ENCODE measurements around the gene PRPF6. TPM values are rescaled to one million over a fixed set of nuclear protein-coding genes. Genes with fewer than 3 reads are reported as not detected.

The PRPF6 gene
- total RNA-seq, 1 experiment from 2014 or later: 103 TPM

DNA sequence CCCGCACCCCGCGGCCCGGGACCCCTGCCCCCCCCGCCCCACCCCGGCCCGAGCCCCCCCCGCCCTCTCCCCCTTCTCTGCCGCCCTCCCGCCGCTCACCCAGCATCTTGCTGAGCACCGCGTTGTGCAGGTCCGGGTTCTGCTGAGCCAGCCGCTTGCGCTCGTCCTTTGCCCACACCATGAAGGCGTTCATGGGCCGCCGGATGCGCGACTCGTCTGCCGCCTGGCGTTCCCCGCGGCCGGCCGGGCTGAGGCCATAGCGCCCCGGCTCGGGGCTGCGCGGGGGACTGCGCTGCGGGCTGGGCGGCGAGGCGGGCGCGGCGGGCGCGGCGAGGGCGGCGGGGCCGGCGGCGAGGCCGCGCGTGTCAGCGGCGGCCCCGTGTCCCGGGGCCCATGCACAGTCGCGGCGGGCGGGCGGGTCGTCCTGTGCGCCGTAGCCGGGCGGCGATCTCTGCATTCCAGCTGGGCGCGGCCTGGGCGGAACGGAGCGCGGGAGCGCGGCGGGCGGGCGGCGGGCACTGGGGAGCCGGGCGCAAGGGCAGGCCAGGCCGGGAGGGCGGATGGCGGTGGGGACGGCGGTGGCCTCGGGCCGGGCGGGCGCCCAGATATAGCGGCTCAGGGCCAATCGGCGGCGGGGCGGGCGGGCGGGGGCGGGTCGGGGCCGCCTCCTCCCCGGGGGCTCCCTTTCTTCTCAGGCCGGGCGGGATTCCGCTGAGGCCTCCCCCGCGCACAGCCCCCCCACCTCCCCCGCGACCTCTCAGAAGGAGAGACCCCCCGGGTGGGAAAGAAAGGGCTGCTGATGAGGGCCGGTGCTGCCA lies 68.3 kb downstream of the PRPF6 start, which contains the start of gene SOX18:
SOX18 (minus strand) TSS at position 580 of the 818 bp plus-strand sequence; CDS start at position 457, 123 bp downstream.
- Histone ChIP-seq H3K27ac (no peak within 1 kb of the TSS), H4K20me1 (ENCODE audit: insufficient read depth) (no peaks in the 10 kb centered on the region), H3K4me1 (replicated peaks; ENCODE audit: insufficient read depth) (peaks cover 16% of the 10 kb centered on the region), H3K9me3 (ENCODE audit: insufficient read depth, low read depth) (no peaks in the 10 kb centered on the region), H3F3A (ENCODE audit: insufficient read depth, low read depth) (peaks cover 10% of the 10 kb centered on the region), H3K4me3 (no peak within 1 kb of the TSS), H3K36me3 (ENCODE audit: low read depth) (no peaks in the 10 kb centered on the region), H3K27me3 (ENCODE audit: insufficient read depth, low read depth) (peaks cover 29% of the 10 kb centered on the region), H2AFZ (no peak within 1 kb of the TSS), H3K9me2 (ENCODE audit: insufficient read depth) (no peaks in the 10 kb centered on the region), H3K4me2 (peak within 1 kb of the TSS; percentile 51; the same call in 1 of the 2 replicates), H3K79me2 (ENCODE audit: low read depth) (no peaks in the 10 kb centered on the region)
- DNase-seq: peak in 1 of 2 experiments; percentile 51
- TF ChIP-seq EZH2 (IDR thresholded peaks at IDR 0.05; ENCODE audit: low read depth) (no peak), CTCF (conservative IDR thresholded peaks at IDR 0.05) (no peak)
- intact Hi-C loops (cut with micrococcal nuclease; ENCODE audit: unreplicated experiment): no loop called here
- BruUV-seq (replicated peaks): no TSS peak
- ChIA-PET POLR2A (ENCODE audit: unreplicated experiment) (no interaction called here), CTCF (interaction anchor here (0.6 kb wide), 1 partner anchor 52 kb away, joined by 4 read pairs; no protein-coding TSS in a partner anchor)

DNA sequence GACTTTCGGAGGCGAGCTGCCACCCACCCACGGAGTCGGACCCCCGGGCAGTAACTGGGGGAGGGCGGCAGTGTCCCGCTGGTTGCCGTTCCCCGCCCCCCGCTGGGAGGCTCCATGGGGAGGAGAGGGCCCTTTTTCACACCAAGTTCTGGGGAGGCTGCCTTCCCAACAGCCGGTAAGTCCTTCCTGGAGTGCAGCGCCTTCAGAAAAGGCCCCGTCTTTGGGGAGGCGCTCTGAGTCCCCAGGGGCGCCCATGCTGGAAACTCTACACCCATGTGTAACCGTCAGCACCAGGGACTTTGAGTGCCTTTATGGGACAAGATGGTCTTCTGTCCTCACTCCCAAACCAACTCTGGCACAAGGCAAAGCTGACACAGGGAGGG lies 68.9 kb downstream of the PRPF6 start:
- ChIA-PET POLR2A (ENCODE audit: unreplicated experiment) (no interaction called here), CTCF (interaction anchor here (0.6 kb wide), 1 partner anchor 52 kb away, joined by 4 read pairs; no protein-coding TSS in a partner anchor)
- Histone ChIP-seq H3K79me2 (ENCODE audit: low read depth) (no peaks in the 10 kb centered on the region), H3K9me2 (ENCODE audit: insufficient read depth) (no peaks in the 10 kb centered on the region), H4K20me1 (ENCODE audit: insufficient read depth) (no peaks in the 10 kb centered on the region), H3F3A (ENCODE audit: insufficient read depth, low read depth) (peaks cover 12% of the 10 kb centered on the region; the same call in 1 of the 2 replicates), H3K9me3 (ENCODE audit: insufficient read depth, low read depth) (no peaks in the 10 kb centered on the region), H3K4me2 (peak overlapping the region; percentile 51; the same call in 1 of the 2 replicates), H3K27me3 (ENCODE audit: insufficient read depth, low read depth) (peaks cover 29% of the 10 kb centered on the region), H3K4me1 (replicated peaks; ENCODE audit: insufficient read depth) (peaks cover 10% of the 10 kb centered on the region), H3K4me3 (no peak overlapping the region), H3K27ac (no peak overlapping the region), H2AFZ (no peak overlapping the region), H3K36me3 (ENCODE audit: low read depth) (no peaks in the 10 kb centered on the region)
- DNase-seq: no peak
- intact Hi-C loops (cut with micrococcal nuclease; ENCODE audit: unreplicated experiment): no loop called here
- TF ChIP-seq CTCF (conservative IDR thresholded peaks at IDR 0.05) (no peak), EZH2 (IDR thresholded peaks at IDR 0.05; ENCODE audit: low read depth) (peak; percentile 88; the same call in 1 of the 2 replicates)
- BruUV-seq (replicated peaks): no TSS peak

DNA sequence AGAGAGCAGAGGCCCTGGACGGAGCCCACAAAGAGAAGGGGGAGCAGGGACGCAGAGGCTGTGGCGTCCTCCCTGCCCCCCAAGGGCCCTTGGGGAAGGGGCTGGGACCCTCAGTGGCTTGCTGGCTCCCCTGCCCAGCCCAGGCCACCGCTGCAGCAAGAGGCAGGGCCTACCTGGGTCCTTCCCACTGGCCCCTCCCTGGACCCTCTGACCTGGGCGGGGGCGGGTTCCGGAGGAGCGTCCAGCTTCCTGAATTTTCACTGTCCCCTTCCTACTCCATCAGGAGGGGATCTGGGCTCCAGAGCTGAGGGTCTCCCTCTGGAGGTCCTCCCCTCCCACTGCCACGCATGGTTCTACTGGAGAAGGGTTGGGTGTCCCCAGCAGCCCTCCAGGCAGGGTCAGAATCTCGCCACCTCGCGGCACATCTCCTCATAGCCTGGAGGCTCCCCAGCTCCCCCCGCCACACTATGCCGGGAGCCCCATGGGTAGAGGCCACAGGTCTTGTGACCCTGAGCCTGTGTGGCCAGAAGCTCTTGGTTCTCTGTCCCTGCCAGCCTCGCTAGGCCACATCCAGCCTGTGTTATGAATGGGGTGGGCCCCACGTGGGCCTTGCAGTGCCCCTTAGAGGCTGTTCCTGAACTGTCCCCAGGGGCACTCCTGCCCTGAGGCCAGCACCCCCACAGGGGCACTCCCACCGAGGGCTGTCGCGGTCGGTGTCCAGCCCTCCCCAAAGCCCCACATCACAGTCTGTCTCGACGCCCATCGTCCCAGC lies 69.5 kb downstream of the PRPF6 start:
- H3K9me3 ChIP-seq (ENCODE audit: insufficient read depth, low read depth): no peaks in the 10 kb centered on the region
- CTCF ChIA-PET: interaction anchor here (0.6 kb wide), 1 partner anchor 51 kb away, joined by 4 read pairs; no protein-coding TSS in a partner anchor
- peaks cover 18% of the 10 kb centered on the region; the same call in 1 of the 2 replicates for H3F3A ChIP-seq (ENCODE audit: insufficient read depth, low read depth)
- H2AFZ ChIP-seq: no peak overlapping the region
- H3K4me3 ChIP-seq: no peak overlapping the region
- peaks cover 4% of the 10 kb centered on the region for H3K4me1 ChIP-seq (replicated peaks; ENCODE audit: insufficient read depth)
- TF ChIP-seq CTCF (conservative IDR thresholded peaks at IDR 0.05) (no peak), EZH2 (IDR thresholded peaks at IDR 0.05; ENCODE audit: low read depth) (no peak)
- DNase-seq: no peak
- H3K27me3 ChIP-seq (ENCODE audit: insufficient read depth, low read depth): peaks cover 29% of the 10 kb centered on the region
- no peak overlapping the region for H3K4me2 ChIP-seq
- POLR2A ChIA-PET (ENCODE audit: unreplicated experiment): no interaction called here
- no peaks in the 10 kb centered on the region for H3K36me3 ChIP-seq (ENCODE audit: low read depth)
- H3K9me2 ChIP-seq (ENCODE audit: insufficient read depth): no peaks in the 10 kb centered on the region
- H3K27ac ChIP-seq: no peak overlapping the region
- no peaks in the 10 kb centered on the region for H3K79me2 ChIP-seq (ENCODE audit: low read depth)
- H4K20me1 ChIP-seq (ENCODE audit: insufficient read depth): no peaks in the 10 kb centered on the region
- no TSS peak for BruUV-seq (replicated peaks)
- intact Hi-C loops (cut with micrococcal nuclease; ENCODE audit: unreplicated experiment): no loop called here

Measured in PC-9 (cell line).